GM19239 (cell line): Measurements from ENCODE around the gene FHIT.

Source experiments
- DNase-seq: peaks from one replicate; pipeline ENCODE4 v3.0.0; 2011; ENCODE audit warnings: low spot score; ENCODE audit not compliant: insufficient read length
- FAIRE-seq: peaks from 2 replicates; lab custom pipeline; 2011; peaks lifted over from hg19 to GRCh38; lab: Jason Lieb, UNC

Gene FHIT

DNA sequence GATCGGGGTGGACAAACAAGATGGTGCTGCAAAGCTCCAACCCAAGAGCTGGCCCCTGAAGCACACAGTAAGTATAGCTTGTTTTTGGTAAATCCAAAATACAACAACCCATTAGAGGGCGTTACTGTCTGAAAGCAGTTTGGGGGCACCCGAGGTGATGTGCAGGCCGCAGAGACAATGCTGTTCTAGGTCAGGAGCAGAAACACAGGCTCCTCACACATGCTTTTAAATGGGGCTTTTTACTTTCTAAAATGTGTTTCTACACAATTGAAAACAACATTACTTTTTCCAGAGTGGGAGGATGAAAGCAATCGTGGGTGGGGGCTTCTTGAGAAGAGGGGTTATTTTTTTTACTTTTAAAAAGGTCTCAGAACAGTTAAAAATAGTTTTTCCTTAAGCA, 1172.2 kb downstream of the FHIT start:
- DNase-seq (no peak), FAIRE-seq (no peak)

DNA sequence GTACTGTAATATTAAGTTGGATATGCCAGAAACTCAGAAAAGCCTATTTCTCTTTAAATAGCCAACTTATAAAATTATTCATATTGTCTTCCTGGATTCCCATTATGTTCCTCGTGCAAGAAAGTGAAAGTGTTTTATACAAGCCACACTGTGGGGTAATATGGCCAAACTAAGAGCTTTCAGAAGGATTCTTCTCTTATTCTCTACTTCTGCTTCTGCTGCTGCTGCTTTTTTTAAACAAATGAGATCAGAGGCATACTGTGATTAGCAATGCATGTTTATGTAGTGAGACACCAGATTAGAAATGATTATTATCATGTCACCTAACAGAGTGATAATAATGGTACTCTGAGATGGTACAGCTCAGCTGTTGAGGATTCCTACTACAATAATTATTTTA, 1174.9 kb downstream of the FHIT start:
- FAIRE-seq (no peak), DNase-seq (no peak)

DNA sequence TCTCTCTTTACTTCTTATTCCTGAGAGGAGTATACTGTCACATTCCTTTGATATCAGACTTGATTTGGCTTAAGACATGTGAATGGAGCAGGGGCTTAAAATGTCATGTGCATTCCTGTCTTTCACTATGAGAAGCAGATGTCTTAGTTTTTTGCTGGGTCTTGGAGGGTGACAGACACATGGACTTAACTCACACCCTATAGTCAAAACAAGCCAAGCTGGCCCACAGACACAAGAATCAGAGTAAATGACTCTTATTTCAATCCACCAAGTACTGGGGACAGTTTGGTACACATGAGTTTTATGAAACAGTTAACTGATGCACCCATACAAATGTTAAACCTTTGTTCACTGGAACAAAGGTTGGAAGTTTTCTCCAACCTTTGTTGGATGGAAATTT, 1177.3 kb downstream of the FHIT start:
- DNase-seq: no peak
- no peak for FAIRE-seq

DNA sequence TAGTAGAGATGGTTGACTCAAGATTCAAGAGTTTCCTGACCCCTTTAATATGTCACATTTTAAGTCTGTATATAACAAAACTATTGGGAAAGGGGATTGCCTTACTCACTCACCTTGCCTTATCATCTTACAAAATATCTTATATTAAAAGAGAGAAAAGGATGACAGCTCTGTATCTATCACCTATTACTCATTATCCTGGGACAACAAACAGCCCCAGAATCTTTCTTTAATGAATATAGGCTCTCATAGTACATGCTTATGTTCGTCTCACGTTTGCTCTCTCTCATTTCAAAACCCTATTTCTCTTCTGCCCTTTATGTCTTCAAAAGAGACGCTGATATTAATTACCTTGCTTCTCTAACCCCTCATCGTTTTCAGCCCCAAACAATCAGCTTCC, 1178.0 kb downstream of the FHIT start:
- DNase-seq (no peak), FAIRE-seq (no peak)

- no peak for FAIRE-seq
Measured at GRCh38 chr3:60070366-60070765, 1180.9 kb downstream of the FHIT start.

DNA sequence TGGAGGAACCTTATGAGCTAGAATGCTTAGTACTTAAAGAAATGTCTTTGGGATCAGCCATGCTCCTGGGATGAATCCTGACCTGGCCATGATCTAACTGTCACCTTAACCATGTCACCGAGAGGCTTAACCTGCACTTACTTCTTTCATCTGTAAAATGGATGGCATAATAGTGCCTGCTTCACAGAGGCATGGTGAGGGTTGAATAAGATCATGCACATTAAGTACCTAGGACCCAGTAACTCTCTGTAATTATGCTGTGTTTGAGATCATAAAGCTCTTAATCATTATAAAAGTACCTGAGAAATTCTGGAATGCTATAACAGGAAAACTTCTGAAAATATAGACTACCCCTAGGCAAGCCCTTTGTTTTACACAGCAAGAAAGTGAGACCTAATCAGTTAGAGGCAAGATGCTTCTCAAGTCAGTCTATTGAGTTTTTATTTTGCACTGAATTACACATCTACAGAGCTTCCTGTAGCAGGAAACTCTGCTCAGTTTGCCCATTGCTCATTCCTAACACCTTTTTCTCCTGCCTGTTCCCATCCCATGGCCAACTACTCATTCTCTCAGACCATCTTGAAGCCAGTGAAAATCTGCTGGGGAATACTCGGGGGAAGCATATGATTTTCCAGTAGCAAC, 1185.9 kb downstream of the FHIT start:
- no peak for FAIRE-seq
- no peak for DNase-seq

More at GRCh38 chr3:60070366-60070765, 1180.9 kb downstream of the FHIT start:
- DNase-seq: no peak

GRCh38 chr3:60064210-60065178, 1186.8 kb downstream of the FHIT start:
- DNase-seq: no peak

GRCh38 chr3:60056404-60056803, 1194.8 kb downstream of the FHIT start:
- FAIRE-seq (no peak), DNase-seq (no peak)

More at GRCh38 chr3:60064210-60065178, 1186.8 kb downstream of the FHIT start:
- no peak for FAIRE-seq

- DNase-seq (no peak), FAIRE-seq (no peak)
Measured at GRCh38 chr3:60055765-60056164, 1195.5 kb downstream of the FHIT start.

GRCh38 chr3:60053526-60054265, 1197.6 kb downstream of the FHIT start:
- no peak for DNase-seq

GRCh38 chr3:60048447-60048848, 1202.8 kb downstream of the FHIT start:
- FAIRE-seq (no peak), DNase-seq (no peak)

More at GRCh38 chr3:60053526-60054265, 1197.6 kb downstream of the FHIT start:
- FAIRE-seq: no peak

DNA sequence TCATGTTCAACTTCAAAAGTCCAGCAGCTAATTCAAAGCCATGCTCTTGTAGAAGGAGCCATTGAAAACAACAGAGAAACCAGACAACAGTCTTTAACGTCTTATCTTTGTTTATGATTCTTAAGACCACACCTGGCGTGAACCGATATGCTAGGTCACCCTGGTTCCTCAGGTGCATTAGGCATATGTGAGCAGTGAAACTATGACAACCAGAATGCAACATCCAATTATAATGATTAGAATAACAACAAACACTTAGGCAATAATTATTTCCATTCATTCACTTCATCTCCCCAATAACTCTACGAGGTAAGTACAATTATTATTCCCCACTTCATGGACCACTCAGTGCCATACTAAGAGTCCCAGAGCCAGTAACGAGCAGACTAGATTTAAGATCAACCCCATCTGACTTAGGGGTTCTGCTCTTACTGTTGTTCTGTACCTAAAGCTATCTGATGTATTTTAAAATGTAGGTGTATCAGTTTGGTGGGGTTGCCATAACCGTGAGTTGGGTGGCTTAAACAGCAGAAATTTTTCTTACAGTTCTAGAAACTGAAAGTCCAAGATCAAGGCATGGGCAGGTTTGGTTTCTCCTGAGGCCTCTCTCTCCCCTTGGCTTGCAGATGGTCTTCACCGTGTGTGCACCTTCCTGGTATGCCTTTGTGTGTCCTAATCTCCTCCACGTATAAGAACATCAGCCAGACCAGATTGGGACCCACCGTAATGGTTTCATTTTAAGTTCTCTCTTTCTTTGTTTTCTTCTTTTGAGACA, 1203.6 kb downstream of the FHIT start:
- no peak for FAIRE-seq

GRCh38 chr3:60046210-60046609, 1205.0 kb downstream of the FHIT start:
- DNase-seq: no peak
- no peak for FAIRE-seq

More for the DNA sequence above, 1203.6 kb downstream of the FHIT start:
- DNase-seq: no peak

DNA sequence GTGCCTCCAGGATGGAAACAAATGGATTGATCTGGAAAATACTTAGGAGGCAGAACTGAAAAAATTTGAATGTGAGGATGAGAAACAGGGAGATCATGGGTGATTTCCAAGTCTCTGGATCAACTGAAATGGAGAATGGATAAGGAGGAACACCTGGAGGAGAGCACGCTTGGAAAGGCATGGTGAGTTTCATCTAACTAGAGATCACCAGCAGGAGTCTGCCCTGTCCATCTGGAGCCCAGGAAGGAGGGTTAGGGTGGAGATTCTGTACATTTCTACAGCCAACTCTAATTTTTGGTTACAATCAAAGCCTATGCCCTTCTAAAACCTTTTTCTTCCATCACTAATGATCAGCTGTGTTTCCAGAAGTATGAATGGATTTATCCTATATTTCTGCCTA, 1205.6 kb downstream of the FHIT start:
- FAIRE-seq (no peak), DNase-seq (no peak)

DNA sequence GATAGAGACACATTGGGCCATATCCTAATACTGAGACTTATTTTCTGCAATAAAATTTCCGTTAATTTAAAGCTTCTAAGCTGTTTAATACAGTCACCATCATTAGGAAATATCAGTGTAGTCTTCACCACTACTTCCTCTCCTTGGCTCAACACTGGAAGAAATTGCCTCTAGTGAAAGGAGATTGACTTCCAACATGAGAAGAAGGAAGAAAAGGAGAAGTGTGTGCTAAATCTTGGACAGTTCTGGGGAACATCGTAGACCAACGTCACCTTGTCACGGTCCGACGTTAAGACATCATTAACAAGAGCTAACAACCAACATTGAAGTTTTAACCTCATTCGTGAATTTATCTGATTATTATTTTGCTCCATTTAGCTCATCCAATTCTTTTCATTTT, 1214.4 kb downstream of the FHIT start:
- FAIRE-seq: no peak
- no peak for DNase-seq

- DNase-seq (no peak), FAIRE-seq (no peak)
Measured at GRCh38 chr3:60033901-60034453, 1217.3 kb downstream of the FHIT start.

GRCh38 chr3:60030982-60031381, 1220.3 kb downstream of the FHIT start:
- FAIRE-seq: no peak
- DNase-seq: no peak

GRCh38 chr3:60028233-60028632, 1223.0 kb downstream of the FHIT start:
- DNase-seq: no peak
- FAIRE-seq: no peak

- no peak for FAIRE-seq
- DNase-seq: no peak
Measured at GRCh38 chr3:60027335-60027734, 1223.9 kb downstream of the FHIT start.
